DOHH2 (cell line): Measurements from ENCODE around the gene ANO4.

Experiments
- H3F3A ChIP-seq: fragments of 200-600 bp; sonication (generic), shearing (Covaris generic); 2 replicates; pipeline ENCODE4 v1.6.0; 2016; ENCODE audit warnings: antibody characterized with exemption, mild to moderate bottlenecking; ENCODE audit not compliant: control insufficient read depth, insufficient read depth
- H3K27ac ChIP-seq: fragments of 200-600 bp; sonication (generic); 2 replicates; pipeline ENCODE4 v1.5.1; 2014; ENCODE audit warnings: low read depth, mild to moderate bottlenecking, low read length, moderate library complexity
- H3K27me3 ChIP-seq: fragments of 200-600 bp; sonication (generic); 2 replicates; pipeline ENCODE4 v1.6.1; 2014; ENCODE audit warnings: mild to moderate bottlenecking, low read length, mixed read lengths; ENCODE audit not compliant: control insufficient read depth
- H3K36me3 ChIP-seq: fragments of 200-600 bp; sonication (generic); 2 replicates; pipeline ENCODE4 v1.6.1; 2014; ENCODE audit warnings: mild to moderate bottlenecking, low read length, moderate library complexity, mixed read lengths; ENCODE audit not compliant: control insufficient read depth
- H3K4me1 ChIP-seq: fragments of 200-600 bp; sonication (generic); 2 replicates; pipeline ENCODE4 v1.6.1; 2014; ENCODE audit warnings: mild to moderate bottlenecking, low read length, mixed read lengths; ENCODE audit not compliant: control insufficient read depth
- H3K4me2 ChIP-seq: fragments of 200-600 bp; sonication (generic); 2 replicates; pipeline ENCODE4 v1.6.0; 2014; ENCODE audit warnings: mild to moderate bottlenecking, low read length, moderate library complexity
- H3K4me3 ChIP-seq: fragments of 200-600 bp; sonication (generic); 2 replicates; pipeline ENCODE4 v1.5.1; 2014; ENCODE audit warnings: mild to moderate bottlenecking, low read length, mixed read lengths
- H3K79me2 ChIP-seq: fragments of 200-600 bp; sonication (generic); 2 replicates; pipeline ENCODE4 v1.6.1; 2014; ENCODE audit warnings: mild to moderate bottlenecking, low read length, mixed read lengths; ENCODE audit not compliant: control insufficient read depth
- H3K9me2 ChIP-seq: fragments of 200-600 bp; sonication (generic); replicated peaks from 2 replicates; pipeline ENCODE4 v1.6.1; 2014; ENCODE audit warnings: mild to moderate bottlenecking, low read length, mixed read lengths; ENCODE audit not compliant: control insufficient read depth
- H3K9me3 ChIP-seq: fragments of 200-600 bp; sonication (generic); 2 replicates; pipeline ENCODE4 v1.6.1; 2014; ENCODE audit warnings: antibody characterized with exemption, low read length, mixed read lengths; ENCODE audit not compliant: control insufficient read depth, insufficient read depth
- H4K20me1 ChIP-seq: fragments of 200-600 bp; sonication (generic); 2 replicates; pipeline ENCODE4 v1.6.0; 2014; ENCODE audit warnings: low read depth, mild to moderate bottlenecking, antibody characterized with exemption, low read length, moderate library complexity; ENCODE audit not compliant: control insufficient read depth, insufficient read depth
- EZH2phosphoT487 ChIP-seq: fragments of 200-600 bp; sonication (generic); IDR thresholded peaks from 2 replicates; pipeline ENCODE4 v1.6.1; 2017; ENCODE audit warnings: borderline replicate concordance, mild to moderate bottlenecking, antibody characterized with exemption, low read length, moderate library complexity, mixed read lengths
- TF ChIP-seq, protein P1 (sequence below): fragments of 200-600 bp; sonication (generic); IDR thresholded peaks from one replicate; pipeline ENCODE4 v1.5.1; 2014; ENCODE audit warnings: antibody characterized with exemption, mild to moderate bottlenecking, low read depth, low read length; ENCODE audit not compliant: poor library complexity, severe bottlenecking

The ANO4 gene

DNA sequence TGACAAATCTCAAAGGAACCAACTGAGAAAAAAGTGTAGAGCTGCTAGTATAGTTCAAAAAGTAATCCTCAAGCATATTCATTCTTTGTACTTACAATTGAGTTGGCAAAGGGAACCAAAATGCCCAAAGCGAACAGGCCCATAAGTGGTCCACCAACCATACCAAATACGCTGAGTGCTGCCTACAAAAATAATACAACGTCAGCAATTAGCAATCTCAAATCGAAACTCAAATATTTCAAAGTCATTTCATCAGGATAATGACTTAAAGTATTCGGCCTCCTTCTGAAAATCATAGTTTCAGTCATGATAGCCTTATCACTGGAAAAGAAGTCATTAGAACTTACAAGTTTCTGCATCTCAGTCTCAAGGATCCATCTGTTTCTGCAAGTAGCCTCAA is 373.4 kb downstream of the ANO4 start:
- Histone ChIP-seq H3K4me1 (no peaks in the 10 kb centered on the region), H3K36me3 (no peaks in the 10 kb centered on the region), H3K27ac (no peak overlapping the region), H3K27me3 (no peaks in the 10 kb centered on the region; the same call in 1 of the 2 replicates), H3K79me2 (no peaks in the 10 kb centered on the region), H4K20me1 (no peaks in the 10 kb centered on the region), H3K9me3 (no peaks in the 10 kb centered on the region), H3K9me2 (no peaks in the 10 kb centered on the region), H3F3A (no peaks in the 10 kb centered on the region), H3K4me3 (no peak overlapping the region), H3K4me2 (no peak overlapping the region)
- TF ChIP-seq, protein P1, sequence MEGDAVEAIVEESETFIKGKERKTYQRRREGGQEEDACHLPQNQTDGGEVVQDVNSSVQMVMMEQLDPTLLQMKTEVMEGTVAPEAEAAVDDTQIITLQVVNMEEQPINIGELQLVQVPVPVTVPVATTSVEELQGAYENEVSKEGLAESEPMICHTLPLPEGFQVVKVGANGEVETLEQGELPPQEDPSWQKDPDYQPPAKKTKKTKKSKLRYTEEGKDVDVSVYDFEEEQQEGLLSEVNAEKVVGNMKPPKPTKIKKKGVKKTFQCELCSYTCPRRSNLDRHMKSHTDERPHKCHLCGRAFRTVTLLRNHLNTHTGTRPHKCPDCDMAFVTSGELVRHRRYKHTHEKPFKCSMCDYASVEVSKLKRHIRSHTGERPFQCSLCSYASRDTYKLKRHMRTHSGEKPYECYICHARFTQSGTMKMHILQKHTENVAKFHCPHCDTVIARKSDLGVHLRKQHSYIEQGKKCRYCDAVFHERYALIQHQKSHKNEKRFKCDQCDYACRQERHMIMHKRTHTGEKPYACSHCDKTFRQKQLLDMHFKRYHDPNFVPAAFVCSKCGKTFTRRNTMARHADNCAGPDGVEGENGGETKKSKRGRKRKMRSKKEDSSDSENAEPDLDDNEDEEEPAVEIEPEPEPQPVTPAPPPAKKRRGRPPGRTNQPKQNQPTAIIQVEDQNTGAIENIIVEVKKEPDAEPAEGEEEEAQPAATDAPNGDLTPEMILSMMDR = no peak
- no peak for TF ChIP-seq EZH2phosphoT487

DNA sequence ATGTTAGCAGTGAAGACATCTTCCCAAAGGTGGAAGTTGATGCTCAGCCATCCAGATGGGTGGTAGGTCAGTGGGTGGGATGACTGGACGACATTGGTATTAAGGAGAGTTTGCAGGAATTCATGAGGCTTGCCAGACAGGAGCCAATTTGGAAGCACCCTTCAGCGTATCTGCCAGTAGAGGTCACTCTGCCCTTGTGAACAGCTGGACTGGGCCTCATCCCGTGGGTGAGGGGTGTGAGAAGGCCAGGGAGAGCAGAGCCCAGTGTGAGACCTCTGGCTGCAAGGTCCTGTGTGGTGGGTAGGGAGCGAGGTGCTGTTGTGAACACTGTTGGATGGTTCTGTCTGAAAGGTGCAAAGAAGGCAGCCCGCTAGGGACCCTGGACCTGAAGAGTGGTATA is 377.7 kb downstream of the ANO4 start:
- Histone ChIP-seq H4K20me1 (no peaks in the 10 kb centered on the region), H3K4me3 (no peak overlapping the region), H3K4me1 (no peaks in the 10 kb centered on the region), H3K9me3 (no peaks in the 10 kb centered on the region), H3F3A (no peaks in the 10 kb centered on the region), H3K79me2 (no peaks in the 10 kb centered on the region), H3K27ac (no peak overlapping the region), H3K36me3 (no peaks in the 10 kb centered on the region), H3K27me3 (no peaks in the 10 kb centered on the region), H3K9me2 (no peaks in the 10 kb centered on the region), H3K4me2 (no peak overlapping the region)
- TF ChIP-seq, protein P1 = peak; percentile 38
- TF ChIP-seq EZH2phosphoT487 = no peak

DNA sequence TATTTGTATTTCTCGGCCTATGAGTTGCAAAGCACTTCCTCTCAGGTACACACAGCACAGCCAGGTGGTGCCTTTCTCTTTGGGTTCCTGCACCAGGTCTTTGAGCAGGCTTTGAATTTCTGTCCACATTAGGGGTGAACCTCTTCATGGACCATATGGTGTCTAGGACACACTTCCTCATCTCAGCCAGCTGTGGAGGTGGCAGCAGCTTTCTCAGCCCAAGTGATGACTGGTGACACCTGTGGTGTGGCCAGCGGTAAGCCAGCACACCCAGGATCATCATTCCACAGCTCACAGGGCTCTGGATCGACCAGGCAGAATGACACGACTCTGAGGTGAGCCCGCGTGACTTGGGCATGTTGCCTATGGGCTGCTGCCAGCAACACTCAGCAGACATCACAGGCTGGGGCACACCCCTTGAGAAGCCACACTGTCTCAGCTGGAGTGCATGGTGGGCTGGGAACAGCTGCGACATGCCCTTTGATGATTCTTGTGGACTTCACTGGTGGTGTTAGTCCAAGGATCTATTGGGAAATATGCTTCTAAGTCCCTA is 378.7 kb downstream of the ANO4 start:
- Histone ChIP-seq H3K27ac (no peak overlapping the region), H3F3A (no peaks in the 10 kb centered on the region), H3K4me1 (no peaks in the 10 kb centered on the region), H3K4me2 (no peak overlapping the region), H3K4me3 (no peak overlapping the region), H3K9me2 (no peaks in the 10 kb centered on the region), H3K79me2 (no peaks in the 10 kb centered on the region), H3K36me3 (no peaks in the 10 kb centered on the region), H3K9me3 (no peaks in the 10 kb centered on the region), H3K27me3 (no peaks in the 10 kb centered on the region), H4K20me1 (no peaks in the 10 kb centered on the region)
- TF ChIP-seq, protein P1 = no peak
- TF ChIP-seq EZH2phosphoT487 = no peak

DNA sequence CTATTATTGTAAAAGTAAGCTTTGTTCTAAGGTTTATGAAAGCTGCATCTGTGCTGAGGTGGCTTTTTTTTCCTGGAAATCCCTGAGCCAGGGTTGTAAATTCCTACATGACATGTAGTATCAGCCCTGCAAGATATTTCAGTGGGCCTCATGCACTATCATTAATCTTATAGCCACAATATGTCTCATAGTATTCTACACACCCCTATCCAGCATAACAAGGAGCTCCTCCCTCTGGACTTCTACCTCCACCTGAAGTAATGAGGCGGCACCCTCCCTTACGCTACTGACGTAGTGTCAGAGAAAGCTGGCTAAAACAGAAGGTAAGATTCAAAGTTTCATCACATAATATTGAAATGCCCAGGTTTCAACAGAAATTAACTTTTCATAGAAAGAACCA is 380.0 kb downstream of the ANO4 start:
- no peak overlapping the region for H3K4me2 ChIP-seq
- H3K9me2 ChIP-seq = no peaks in the 10 kb centered on the region
- no peaks in the 10 kb centered on the region for H3K4me1 ChIP-seq
- TF ChIP-seq, protein P1 = no peak
- no peak for TF ChIP-seq EZH2phosphoT487
- no peak overlapping the region for H3K4me3 ChIP-seq
- H3K27ac ChIP-seq = no peak overlapping the region
- H3K36me3 ChIP-seq = no peaks in the 10 kb centered on the region
- no peaks in the 10 kb centered on the region for H3F3A ChIP-seq
- H3K79me2 ChIP-seq = no peaks in the 10 kb centered on the region
- H3K27me3 ChIP-seq = no peaks in the 10 kb centered on the region
- H3K9me3 ChIP-seq = no peaks in the 10 kb centered on the region
- no peaks in the 10 kb centered on the region for H4K20me1 ChIP-seq
